Hematopoietic multipotent progenitor cell treated with erythropoietin and hydrocortisone succinate and interleukin-3 and kit ligand, for 8 days (in vitro differentiated cells): ENCODE results near the gene LINC00305.

Experiments used
- DNase-seq: peaks from one replicate; pipeline ENCODE4 v3.0.0-alpha.2; 2015

Gene LINC00305

GRCh38 chr18:64111950-64112349 is 36.9 kb downstream of the LINC00305 start:
- no peak for DNase-seq

- no peak for DNase-seq
Measured at GRCh38 chr18:64110692-64111480, 38.0 kb downstream of the LINC00305 start.

GRCh38 chr18:64103986-64104385 is 44.9 kb downstream of the LINC00305 start:
- DNase-seq, result no peak

- no peak for DNase-seq
Measured at GRCh38 chr18:64100116-64100922, 48.6 kb downstream of the LINC00305 start.

GRCh38 chr18:64099244-64099643 is 49.6 kb downstream of the LINC00305 start:
- no peak for DNase-seq

- no peak for DNase-seq
Measured at GRCh38 chr18:64097497-64097896, 51.4 kb downstream of the LINC00305 start.

- no peak for DNase-seq
Measured at GRCh38 chr18:64095056-64095455, 53.8 kb downstream of the LINC00305 start.

- no peak for DNase-seq
Measured at GRCh38 chr18:64094210-64094609, 54.7 kb downstream of the LINC00305 start.

- DNase-seq, result no peak
Measured at GRCh38 chr18:64091526-64091925, 57.4 kb downstream of the LINC00305 start.

GRCh38 chr18:64090876-64091275 is 58.0 kb downstream of the LINC00305 start:
- no peak for DNase-seq

GRCh38 chr18:64083916-64084315 is 65.0 kb downstream of the LINC00305 start:
- DNase-seq, result no peak

GRCh38 chr18:64082513-64082912 is 66.4 kb downstream of the LINC00305 start:
- no peak for DNase-seq

- DNase-seq, result no peak
Measured at GRCh38 chr18:64082054-64082453, 66.8 kb downstream of the LINC00305 start.

GRCh38 chr18:64073971-64074370 is 74.9 kb downstream of the LINC00305 start:
- DNase-seq, result no peak

- no peak for DNase-seq
Measured at GRCh38 chr18:64055019-64055418, 93.9 kb downstream of the LINC00305 start.

- no peak for DNase-seq
Measured at GRCh38 chr18:64053246-64053645, 95.6 kb downstream of the LINC00305 start.

- no peak for DNase-seq
Measured at GRCh38 chr18:64052772-64053171, 96.1 kb downstream of the LINC00305 start.

GRCh38 chr18:64044616-64045015 is 104.3 kb downstream of the LINC00305 start:
- no peak for DNase-seq

- no peak for DNase-seq
Measured at GRCh38 chr18:64042728-64043358, 106.0 kb downstream of the LINC00305 start.

GRCh38 chr18:64037812-64038414 is 111.0 kb downstream of the LINC00305 start:
- DNase-seq, result peak; percentile 46

GRCh38 chr18:64032312-64032711 is 116.6 kb downstream of the LINC00305 start:
- DNase-seq, result no peak

- DNase-seq, result no peak
Measured at GRCh38 chr18:64031411-64031810, 117.5 kb downstream of the LINC00305 start.
